Left ventricle myocardium inferior (tissue), 1 donor: ENCODE results near the gene BCAS3. TPM values are rescaled to one million over a fixed set of nuclear protein-coding genes. Genes with fewer than 3 reads are reported as not detected.

Experiments
- DNase-seq: peaks from one replicate; pipeline ENCODE4 v3.0.0-alpha.2; 2020
- H3K27ac ChIP-seq: fragments of 200-600 bp; replicated peaks from 2 replicates; pipeline ENCODE4 v1.8.0; 2021
- H3K27me3 ChIP-seq: fragments of 200-600 bp; 2 replicates; pipeline ENCODE4 v1.8.0; 2021; ENCODE audit warnings: low read depth
- H3K36me3 ChIP-seq: fragments of 200-600 bp; 2 replicates; pipeline ENCODE4 v1.8.0; 2021
- H3K4me1 ChIP-seq: fragments of 200-600 bp; 2 replicates; pipeline ENCODE4 v1.8.0; 2021
- H3K4me3 ChIP-seq: fragments of 200-600 bp; 2 replicates; pipeline ENCODE4 v1.8.0; 2021; ENCODE audit warnings: mild to moderate bottlenecking, moderate library complexity
- H3K9me3 ChIP-seq: fragments of 200-600 bp; replicated peaks from 2 replicates; pipeline ENCODE4 v1.8.0; 2021
- CTCF ChIP-seq: fragments of 200-600 bp; IDR thresholded peaks from 2 replicates; pipeline ENCODE4 v1.8.0; 2021; ENCODE audit warnings: antibody characterized with exemption, mild to moderate bottlenecking, borderline replicate concordance
- intact Hi-C: fragments of 100-400 bp; cut with micrococcal nuclease; formaldehyde crosslinking; loops from one replicate; pipeline ENCODE4 v1.11.0; 2022
- total RNA-seq: library from RNA; stranded (reverse); fragmentation: NEBNext Ultra II Directional; extraction: Animal tissue kit (Norgen Biotek cat#: 25700); gene quantifications from one replicate; pipeline ENCODE4 v1.2.1, GENCODE V29; 2021
- donor health status: DM: no; HTN: yes; CAD: no; lungs with severe emphysema.

Gene BCAS3
- total RNA-seq, 1 donor from 2014 or later = 16.5 TPM

GRCh38 chr17:61158376-61158775 lies 480.7 kb downstream of the BCAS3 start:
- intact Hi-C loops = no loop called here
- H3K27ac ChIP-seq = peak overlapping the region; percentile 54

GRCh38 chr17:61159221-61159814 lies 481.7 kb downstream of the BCAS3 start:
- no peak for DNase-seq
- Histone ChIP-seq H3K27ac (peak overlapping the region; percentile 54), H3K4me1 (no peaks in the 10 kb centered on the region), H3K36me3 (no peaks in the 10 kb centered on the region), H3K4me3 (no peak overlapping the region), H3K27me3 (no peaks in the 10 kb centered on the region), H3K9me3 (peaks cover 3% of the 10 kb centered on the region)
- intact Hi-C loops = no loop called here
- TF ChIP-seq CTCF = no peak

More at GRCh38 chr17:61158376-61158775, 480.7 kb downstream of the BCAS3 start:
- Histone ChIP-seq H3K36me3 (no peaks in the 10 kb centered on the region), H3K4me3 (peak overlapping the region; percentile 35), H3K27me3 (no peaks in the 10 kb centered on the region), H3K9me3 (no peaks in the 10 kb centered on the region), H3K4me1 (no peaks in the 10 kb centered on the region)
- no peak for DNase-seq
- no peak for TF ChIP-seq CTCF

- intact Hi-C loops = no loop called here
- no peaks in the 10 kb centered on the region for H3K27me3 ChIP-seq
- H3K9me3 ChIP-seq = peaks cover 10% of the 10 kb centered on the region
- peaks cover 5% of the 10 kb centered on the region for H3K36me3 ChIP-seq
- H3K4me3 ChIP-seq = no peak overlapping the region
- H3K27ac ChIP-seq = no peak overlapping the region
- no peak for TF ChIP-seq CTCF
- H3K4me1 ChIP-seq = no peaks in the 10 kb centered on the region
- DNase-seq = no peak
These were observed 482.6 kb downstream of the BCAS3 start for GRCh38 chr17:61160204-61160603.

GRCh38 chr17:61160789-61161445 lies 483.3 kb downstream of the BCAS3 start:
- H3K4me1 ChIP-seq = no peaks in the 10 kb centered on the region

GRCh38 chr17:61161615-61162134 lies 484.0 kb downstream of the BCAS3 start:
- H3K36me3 ChIP-seq = peaks cover 5% of the 10 kb centered on the region
- peaks cover 10% of the 10 kb centered on the region for H3K9me3 ChIP-seq
- H3K27ac ChIP-seq = no peak overlapping the region
- intact Hi-C loops = no loop called here
- no peak overlapping the region for H3K4me3 ChIP-seq
- H3K27me3 ChIP-seq = no peaks in the 10 kb centered on the region
- TF ChIP-seq CTCF = no peak
- no peak for DNase-seq
- H3K4me1 ChIP-seq = no peaks in the 10 kb centered on the region

More at GRCh38 chr17:61160789-61161445, 483.3 kb downstream of the BCAS3 start:
- intact Hi-C loops = no loop called here
- Histone ChIP-seq H3K9me3 (peaks cover 10% of the 10 kb centered on the region), H3K27me3 (no peaks in the 10 kb centered on the region), H3K36me3 (peaks cover 5% of the 10 kb centered on the region), H3K4me3 (no peak overlapping the region), H3K27ac (no peak overlapping the region)
- no peak for DNase-seq
- no peak for TF ChIP-seq CTCF
